ENCODE data around the gene CNFN.

DNA sequence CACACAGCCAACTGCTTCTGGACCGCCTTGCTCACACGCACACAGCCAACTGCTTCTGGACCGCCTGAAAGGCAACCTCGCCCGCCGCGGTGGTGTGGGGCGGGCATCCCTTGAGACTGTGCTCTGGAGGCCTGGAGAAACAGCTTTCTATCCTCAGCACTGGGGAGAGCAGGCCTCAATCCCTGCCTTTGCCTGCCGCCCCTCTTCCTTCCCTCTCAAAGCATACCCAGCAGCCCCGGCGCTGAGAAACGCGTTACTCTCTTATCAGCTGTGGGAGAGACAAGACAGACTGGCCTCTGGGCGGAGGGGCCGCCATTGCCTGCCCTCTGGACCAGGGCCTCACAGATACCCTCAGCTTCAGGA is 34.2 kb upstream of the CNFN start:
- TF ChIP-seq, protein P1, sequence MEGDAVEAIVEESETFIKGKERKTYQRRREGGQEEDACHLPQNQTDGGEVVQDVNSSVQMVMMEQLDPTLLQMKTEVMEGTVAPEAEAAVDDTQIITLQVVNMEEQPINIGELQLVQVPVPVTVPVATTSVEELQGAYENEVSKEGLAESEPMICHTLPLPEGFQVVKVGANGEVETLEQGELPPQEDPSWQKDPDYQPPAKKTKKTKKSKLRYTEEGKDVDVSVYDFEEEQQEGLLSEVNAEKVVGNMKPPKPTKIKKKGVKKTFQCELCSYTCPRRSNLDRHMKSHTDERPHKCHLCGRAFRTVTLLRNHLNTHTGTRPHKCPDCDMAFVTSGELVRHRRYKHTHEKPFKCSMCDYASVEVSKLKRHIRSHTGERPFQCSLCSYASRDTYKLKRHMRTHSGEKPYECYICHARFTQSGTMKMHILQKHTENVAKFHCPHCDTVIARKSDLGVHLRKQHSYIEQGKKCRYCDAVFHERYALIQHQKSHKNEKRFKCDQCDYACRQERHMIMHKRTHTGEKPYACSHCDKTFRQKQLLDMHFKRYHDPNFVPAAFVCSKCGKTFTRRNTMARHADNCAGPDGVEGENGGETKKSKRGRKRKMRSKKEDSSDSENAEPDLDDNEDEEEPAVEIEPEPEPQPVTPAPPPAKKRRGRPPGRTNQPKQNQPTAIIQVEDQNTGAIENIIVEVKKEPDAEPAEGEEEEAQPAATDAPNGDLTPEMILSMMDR (IDR thresholded peaks at IDR 0.05) = no peak
- TF ChIP-seq POLR2A (IDR thresholded peaks at IDR 0.05) = no peak
